Inflammatory macrophage treated with lipopolysaccharide for 1 hour (primary cell): ENCODE results near the gene ZBTB33.
A peak's percentile ranks its signal among the peaks of the same experiment; 100 is the strongest.

Experiments used
- DNase-seq, 2 donors: peaks; one replicate each; pipeline ENCODE4 v3.0.0-alpha.2; 2020 to 2022

The ZBTB33 gene

GRCh38 chrX:120264341-120264740, 13.7 kb downstream of the ZBTB33 start:
- peak; percentile 18 to 44 for DNase-seq

GRCh38 chrX:120269373-120270035, 18.9 kb downstream of the ZBTB33 start:
- peak; percentile 64 to 84 for DNase-seq

GRCh38 chrX:120270567-120270966, 20.0 kb downstream of the ZBTB33 start:
- no peak for DNase-seq

- DNase-seq: no peak
These were observed 20.6 kb downstream of the ZBTB33 start for GRCh38 chrX:120271218-120271617.

GRCh38 chrX:120274145-120274544, 23.5 kb downstream of the ZBTB33 start:
- no peak for DNase-seq

- DNase-seq: no peak
These were observed 24.3 kb downstream of the ZBTB33 start for GRCh38 chrX:120274958-120275357.

- no peak for DNase-seq
These were observed 30.5 kb downstream of the ZBTB33 start for GRCh38 chrX:120281021-120281624.

GRCh38 chrX:120281761-120282160, 31.1 kb downstream of the ZBTB33 start:
- no peak for DNase-seq

- no peak for DNase-seq
These were observed 32.1 kb downstream of the ZBTB33 start for GRCh38 chrX:120282697-120283096.

- DNase-seq: no peak
These were observed 36.3 kb downstream of the ZBTB33 start for GRCh38 chrX:120286733-120287512.

GRCh38 chrX:120287513-120288112, 37.0 kb downstream of the ZBTB33 start:
- DNase-seq: no peak

GRCh38 chrX:120290107-120290506, 39.5 kb downstream of the ZBTB33 start:
- no peak for DNase-seq

- no peak for DNase-seq
These were observed 40.6 kb downstream of the ZBTB33 start for GRCh38 chrX:120291211-120291610.

GRCh38 chrX:120293015-120293414, 42.4 kb downstream of the ZBTB33 start:
- DNase-seq: no peak

- no peak for DNase-seq
These were observed 44.0 kb downstream of the ZBTB33 start for GRCh38 chrX:120294651-120295050.

- DNase-seq: no peak
These were observed 47.3 kb downstream of the ZBTB33 start for GRCh38 chrX:120297923-120298322.

- DNase-seq: no peak
These were observed 49.3 kb downstream of the ZBTB33 start for GRCh38 chrX:120299928-120300327.

- DNase-seq: no peak
These were observed 50.9 kb downstream of the ZBTB33 start for GRCh38 chrX:120301497-120301896.

- no peak for DNase-seq
These were observed 51.3 kb downstream of the ZBTB33 start for GRCh38 chrX:120301960-120302359.

- DNase-seq: peak in 1 of 2 donors; percentile 66
These were observed 51.8 kb downstream of the ZBTB33 start for GRCh38 chrX:120302434-120302833.

- peak; percentile 40 to 43 for DNase-seq
These were observed 53.6 kb downstream of the ZBTB33 start for GRCh38 chrX:120304256-120304655.

GRCh38 chrX:120305531-120306141, 55.0 kb downstream of the ZBTB33 start:
- peak; percentile 40 to 42 for DNase-seq

- DNase-seq: no peak
These were observed 56.0 kb downstream of the ZBTB33 start for GRCh38 chrX:120306630-120307029.
